HUES64 (cell line): ENCODE measurements around the gene NPTX2.

ENCODE experiments used
- H3K27ac ChIP-seq: 2 replicates; pipeline ENCODE4 v1.7.0; 2013; ENCODE audit warnings: low read depth, low read length, inconsistent platforms
- H3K27me3 ChIP-seq: 2 replicates; pipeline ENCODE4 v1.6.1; 2013; ENCODE audit warnings: mild to moderate bottlenecking, low read length; ENCODE audit not compliant: insufficient read depth
- H3K36me3 ChIP-seq: 2 replicates; pipeline ENCODE4 v1.6.1; 2013; ENCODE audit warnings: mild to moderate bottlenecking, low read length; ENCODE audit not compliant: insufficient read depth
- H3K4me1 ChIP-seq: 2 replicates; pipeline ENCODE4 v1.6.1; 2013; ENCODE audit warnings: mild to moderate bottlenecking, low read length, moderate library complexity; ENCODE audit not compliant: insufficient read depth
- H3K4me3 ChIP-seq: 2 replicates; pipeline ENCODE4 v1.5.1; 2013; ENCODE audit warnings: mild to moderate bottlenecking, low read length, moderate library complexity
- H3K9ac ChIP-seq: 2 replicates; pipeline ENCODE4 v1.6.1; 2013; ENCODE audit warnings: mild to moderate bottlenecking, low read depth, low read length
- H3K9me3 ChIP-seq: 2 replicates; pipeline ENCODE4 v1.6.1; 2013; ENCODE audit warnings: low read depth, low read length; ENCODE audit not compliant: insufficient read depth
- WGBS: fragments of 150-250, 120-280 bp; methylation state at CpG from one replicate; pipeline ENCODE4 v1.1.7; 2013; ENCODE audit warnings: missing lambda C conversion rate; 5-methylcytosine and 5-hydroxymethylcytosine counted together

The NPTX2 gene

DNA sequence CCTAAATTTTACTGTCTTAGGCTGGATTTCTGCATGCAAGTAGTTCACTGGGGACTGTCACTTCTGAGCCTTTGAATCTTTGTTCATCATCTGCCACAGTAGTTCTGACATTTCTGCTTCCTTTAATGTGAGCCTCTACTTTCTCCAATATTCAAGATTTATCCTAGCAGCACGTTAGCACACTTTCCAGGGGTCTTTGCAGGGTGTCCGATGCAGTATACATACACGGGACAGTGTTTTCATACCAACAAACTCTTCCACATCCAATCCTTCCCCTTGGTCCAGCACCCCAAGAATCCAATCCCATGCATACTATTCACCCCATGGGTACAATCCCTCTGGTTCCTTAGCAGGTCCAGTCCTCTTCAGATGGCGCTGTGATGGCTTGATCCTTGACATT is 22.7 kb upstream of the NPTX2 start:
- no peaks in the 10 kb centered on the region for H3K9me3 ChIP-seq
- no peak overlapping the region for H3K27ac ChIP-seq
- H3K4me1 ChIP-seq = peaks cover 4% of the 10 kb centered on the region; the same call in 1 of the 2 replicates
- 88% methylated on average over 4 of the region's 4 CpGs for WGBS
- no peak overlapping the region for H3K9ac ChIP-seq
- no peaks in the 10 kb centered on the region for H3K36me3 ChIP-seq
- H3K4me3 ChIP-seq = no peak overlapping the region
- H3K27me3 ChIP-seq = no peaks in the 10 kb centered on the region

DNA sequence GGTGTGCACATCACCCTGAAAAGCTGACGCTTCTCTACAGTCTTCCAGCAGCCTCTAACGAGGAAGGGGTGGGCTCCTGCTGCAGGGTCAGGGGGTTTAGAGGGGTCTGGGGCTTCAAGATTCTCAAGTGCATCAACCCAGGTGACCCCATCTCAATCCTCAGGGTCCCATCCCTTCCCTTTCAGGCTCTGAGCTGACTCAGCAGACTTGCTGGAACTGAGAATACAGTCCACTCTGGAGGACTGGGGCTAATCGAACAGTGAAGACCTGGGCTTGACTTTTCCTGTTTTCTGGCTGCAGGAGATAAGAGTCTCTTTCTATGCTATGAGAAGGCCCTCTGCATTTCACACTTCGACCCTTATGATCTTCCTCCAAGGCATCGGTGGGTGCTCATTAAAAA is 22.3 kb upstream of the NPTX2 start:
- H3K27me3 ChIP-seq = no peaks in the 10 kb centered on the region
- no peak overlapping the region for H3K9ac ChIP-seq
- WGBS = 94% methylated on average over 5 of the region's 5 CpGs
- no peak overlapping the region for H3K4me3 ChIP-seq
- no peaks in the 10 kb centered on the region for H3K36me3 ChIP-seq
- peaks cover 4% of the 10 kb centered on the region; the same call in 1 of the 2 replicates for H3K4me1 ChIP-seq
- H3K9me3 ChIP-seq = no peaks in the 10 kb centered on the region
- no peak overlapping the region for H3K27ac ChIP-seq

DNA sequence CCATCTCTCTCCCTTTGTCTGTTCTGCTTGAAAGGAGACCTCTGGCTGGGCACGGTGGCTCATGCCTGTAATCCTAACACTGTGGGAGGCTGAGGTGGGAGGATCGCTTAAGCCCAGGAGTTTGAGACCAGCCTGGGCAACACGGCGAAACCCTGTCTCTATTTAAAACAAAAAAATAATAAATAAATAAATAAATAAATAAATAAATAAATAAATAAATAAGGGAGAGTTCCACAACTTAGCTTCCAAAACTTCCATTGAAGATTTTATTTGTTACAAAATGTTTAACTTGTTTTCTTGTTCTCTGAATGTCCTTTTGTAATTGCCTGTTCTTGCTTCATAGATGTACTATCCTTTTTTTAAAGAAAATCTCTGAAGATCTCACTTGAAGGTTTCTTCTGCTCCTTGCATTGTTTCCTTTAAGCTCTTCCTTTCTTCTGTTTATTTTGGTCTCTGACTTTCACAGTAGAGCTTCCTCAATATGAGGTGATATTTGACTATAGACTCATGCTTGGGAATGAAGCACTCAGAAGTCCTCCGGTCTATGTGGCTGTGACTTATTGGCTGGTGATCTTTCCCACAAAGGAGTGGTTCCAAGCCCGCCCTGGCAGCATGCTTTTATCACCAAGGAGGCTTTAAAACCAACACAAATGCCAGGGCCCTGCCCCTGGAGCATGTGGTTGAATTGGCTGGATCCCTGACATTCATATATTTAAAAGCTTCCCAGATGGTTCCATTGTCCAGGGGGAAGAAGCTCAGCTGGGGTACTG is 18.1 kb upstream of the NPTX2 start:
- Histone ChIP-seq H3K4me1 (no peaks in the 10 kb centered on the region), H3K36me3 (no peaks in the 10 kb centered on the region), H3K4me3 (no peak overlapping the region), H3K27me3 (no peaks in the 10 kb centered on the region), H3K27ac (no peak overlapping the region), H3K9me3 (no peaks in the 10 kb centered on the region), H3K9ac (no peak overlapping the region)
- WGBS = 83% methylated on average over 2 of the region's 6 CpGs

DNA sequence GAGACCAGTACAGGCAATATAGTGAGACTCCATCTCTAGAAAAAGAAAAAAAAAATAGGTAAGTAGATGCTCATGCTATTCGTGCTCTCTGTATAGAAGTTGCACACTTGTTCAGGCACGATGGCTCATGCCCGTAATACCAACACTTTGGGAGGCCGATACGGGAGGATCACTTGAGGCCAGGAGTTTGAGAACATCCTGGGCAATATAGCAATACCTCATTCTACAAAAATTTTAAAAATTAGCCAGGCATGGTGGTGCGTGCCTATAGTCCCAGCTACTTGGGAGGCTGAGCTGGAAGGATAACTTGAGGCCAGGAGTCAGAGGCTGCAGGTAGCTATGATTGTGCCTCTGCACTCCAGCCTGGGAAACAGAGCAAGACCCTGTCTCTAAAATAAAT is 17.2 kb upstream of the NPTX2 start:
- no peaks in the 10 kb centered on the region for H3K9me3 ChIP-seq
- H3K27ac ChIP-seq = no peak overlapping the region
- 93% methylated on average over 6 of the region's 6 CpGs for WGBS
- H3K9ac ChIP-seq = no peak overlapping the region
- no peaks in the 10 kb centered on the region for H3K36me3 ChIP-seq
- no peak overlapping the region for H3K4me3 ChIP-seq
- H3K27me3 ChIP-seq = no peaks in the 10 kb centered on the region
- H3K4me1 ChIP-seq = no peaks in the 10 kb centered on the region

DNA sequence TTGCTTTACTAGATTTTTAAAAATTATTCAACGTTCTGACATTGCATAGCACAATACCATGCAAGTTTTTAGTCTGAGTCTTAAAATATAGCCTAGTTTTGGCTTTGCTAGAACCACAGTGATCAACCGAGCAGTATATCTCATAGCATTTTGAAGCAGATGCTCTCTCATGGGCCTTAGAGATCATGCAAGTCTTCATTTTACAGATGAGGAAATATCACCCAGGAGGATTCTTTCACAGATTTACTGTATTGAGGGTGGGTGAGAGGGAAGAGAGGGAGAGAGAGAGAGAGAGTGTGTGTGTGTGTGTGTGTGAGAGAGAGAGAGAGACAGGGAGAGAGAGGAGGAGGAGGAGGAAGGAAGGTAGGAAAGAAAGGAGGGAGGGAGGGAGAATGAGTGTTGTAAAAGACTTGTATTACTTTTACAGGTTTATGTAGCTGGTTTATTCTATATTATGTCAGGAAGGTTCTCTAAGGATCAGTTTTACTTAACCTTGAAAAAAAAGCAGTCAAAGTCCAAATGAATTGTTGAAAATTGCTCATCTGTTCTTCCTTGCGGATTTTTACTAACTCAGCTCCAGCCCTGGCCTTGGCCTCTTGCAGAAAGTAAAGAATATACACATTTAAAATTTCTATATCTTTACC is 14.2 kb upstream of the NPTX2 start:
- no peak overlapping the region for H3K9ac ChIP-seq
- H3K36me3 ChIP-seq = no peaks in the 10 kb centered on the region
- no peak overlapping the region for H3K27ac ChIP-seq
- H3K9me3 ChIP-seq = no peaks in the 10 kb centered on the region
- no peak overlapping the region for H3K4me3 ChIP-seq
- no peaks in the 10 kb centered on the region for H3K27me3 ChIP-seq
- H3K4me1 ChIP-seq = no peaks in the 10 kb centered on the region
- 83% methylated on average over 3 of the region's 3 CpGs for WGBS

DNA sequence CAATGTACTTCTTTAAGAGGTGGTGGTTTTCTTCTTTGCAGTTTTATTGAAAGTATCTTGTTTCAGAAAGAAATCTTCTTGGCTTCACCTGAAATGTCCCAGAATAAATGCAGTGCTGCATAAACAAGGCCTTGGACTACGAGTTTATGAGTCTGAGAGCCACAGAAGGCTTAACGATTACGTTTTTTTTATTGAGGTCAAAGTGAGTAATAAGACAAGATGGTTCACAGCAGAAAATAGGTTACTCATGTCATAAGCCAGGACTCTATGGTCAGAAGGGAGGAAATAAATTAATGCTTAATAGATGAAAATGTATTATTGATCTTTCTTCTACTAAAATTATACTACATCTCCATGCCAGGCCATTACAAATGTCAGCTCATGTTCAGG is 13.7 kb upstream of the NPTX2 start:
- no peaks in the 10 kb centered on the region for H3K9me3 ChIP-seq
- H3K27me3 ChIP-seq = no peaks in the 10 kb centered on the region
- no peak overlapping the region for H3K27ac ChIP-seq
- no peaks in the 10 kb centered on the region for H3K4me1 ChIP-seq
- H3K36me3 ChIP-seq = no peaks in the 10 kb centered on the region
- 84% methylated on average over 3 of the region's 3 CpGs for WGBS
- no peak overlapping the region for H3K9ac ChIP-seq
- no peak overlapping the region for H3K4me3 ChIP-seq

DNA sequence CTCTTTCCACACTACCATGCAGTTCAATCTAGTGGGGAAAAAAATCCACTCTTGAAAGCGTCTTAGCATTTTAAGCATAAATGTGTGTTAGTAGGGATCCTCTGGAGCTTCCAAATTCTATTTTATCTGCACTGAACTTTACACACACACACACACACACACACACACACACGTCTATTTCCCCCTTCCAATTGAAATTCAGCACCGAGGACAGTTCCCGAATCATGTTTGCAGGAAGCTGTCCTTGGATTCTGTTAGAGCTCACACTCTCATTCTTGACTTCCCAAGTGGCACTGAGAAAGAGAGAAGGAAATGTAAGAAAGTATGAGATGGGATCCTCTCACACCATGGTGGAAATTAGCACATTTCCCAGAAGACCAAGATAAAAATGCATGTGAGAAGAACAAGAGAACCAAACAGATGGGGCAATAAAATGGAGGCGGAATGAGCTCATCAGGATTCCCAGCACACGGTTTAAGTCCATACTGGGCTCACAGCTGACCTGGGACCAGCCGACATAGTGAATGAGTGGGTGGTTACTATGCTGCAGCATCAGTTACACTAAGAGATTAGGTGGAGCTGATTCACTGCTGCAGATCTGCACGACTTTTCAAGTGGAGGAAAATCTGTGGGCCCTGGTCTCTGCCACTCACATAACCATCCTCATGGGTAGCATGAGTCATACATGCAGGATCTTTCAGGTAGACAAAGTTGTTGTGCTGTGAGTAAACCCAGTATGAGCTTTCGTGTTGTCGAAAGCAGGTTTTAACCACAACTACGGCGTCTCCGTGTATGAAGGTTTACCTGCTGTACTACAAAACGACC is 3.3 kb upstream of the NPTX2 start:
- Histone ChIP-seq H3K9me3 (no peaks in the 10 kb centered on the region), H3K27ac (no peak overlapping the region), H3K27me3 (peaks cover 69% of the 10 kb centered on the region), H3K36me3 (no peaks in the 10 kb centered on the region), H3K4me1 (peaks cover 3% of the 10 kb centered on the region), H3K9ac (no peak overlapping the region), H3K4me3 (no peak overlapping the region)
- 62% methylated on average over 13 of the region's 14 CpGs for WGBS

DNA sequence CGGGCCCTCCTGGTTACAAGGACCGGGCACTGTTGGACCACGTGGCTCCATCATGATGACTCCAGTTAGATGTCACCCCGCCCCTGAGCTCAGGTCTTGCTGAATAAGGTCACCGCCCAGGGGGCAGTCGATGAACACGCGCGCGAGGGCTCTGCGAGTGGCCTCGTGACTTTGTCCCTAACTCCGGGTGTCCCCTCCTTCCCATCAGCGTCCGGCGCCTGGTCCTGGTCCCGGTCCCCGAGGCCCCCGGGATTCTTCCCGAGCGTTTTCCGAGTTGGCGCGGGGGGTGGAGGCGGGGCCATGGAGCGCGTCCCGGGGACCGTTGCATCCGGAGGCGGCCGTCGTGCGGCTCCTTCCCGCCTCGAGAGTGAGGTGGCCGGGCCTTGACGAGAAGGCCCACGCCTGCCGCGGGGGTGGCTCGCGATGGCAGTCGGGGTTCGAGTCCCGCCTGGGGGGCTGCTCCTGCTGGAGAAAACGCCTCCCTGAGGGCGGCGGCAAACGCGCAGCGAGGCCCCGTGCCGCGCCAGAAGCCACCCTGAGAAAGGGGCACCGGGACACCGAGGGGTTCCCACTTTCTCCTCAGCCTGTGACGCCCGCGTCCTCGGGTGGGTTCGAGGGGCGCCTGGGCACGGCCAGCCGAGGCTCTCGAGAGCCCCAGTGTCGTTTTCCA is 569 bp upstream of the NPTX2 start:
- H3K27me3 ChIP-seq = peaks cover 74% of the 10 kb centered on the region
- H3K4me3 ChIP-seq = peak overlapping the region; percentile 67

DNA sequence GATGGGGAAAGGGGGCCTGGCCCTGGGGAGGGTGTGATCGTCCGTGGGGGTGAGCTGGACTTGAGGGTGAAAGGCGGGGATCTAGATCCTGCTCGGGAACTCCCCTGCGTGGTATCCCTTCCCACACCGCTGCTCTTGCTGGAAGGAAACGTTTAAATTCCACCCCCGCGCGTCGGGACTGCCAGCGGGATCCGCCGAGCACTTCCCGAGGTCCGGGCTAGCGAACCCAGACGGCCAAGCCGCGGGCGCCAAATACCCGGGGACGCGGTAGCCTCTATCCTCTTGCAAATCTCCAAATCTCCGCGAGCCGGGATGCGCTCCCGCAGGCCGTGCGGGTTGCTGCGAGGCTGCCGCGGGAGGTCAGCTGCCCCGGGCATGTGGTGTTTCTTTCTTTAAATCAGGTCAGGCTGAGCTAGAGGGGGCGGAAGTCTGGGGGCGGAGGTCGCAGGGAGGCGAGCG is 904 bp downstream of the NPTX2 start:
- H3K9ac ChIP-seq = peak overlapping the region; percentile 63
- H3K9me3 ChIP-seq = no peaks in the 10 kb centered on the region
- WGBS = 2% methylated on average over 40 of the region's 40 CpGs
- peaks cover 9% of the 10 kb centered on the region for H3K4me1 ChIP-seq
- peak overlapping the region; percentile 67 for H3K4me3 ChIP-seq
- H3K27ac ChIP-seq = no peak overlapping the region
- no peaks in the 10 kb centered on the region for H3K36me3 ChIP-seq
- peaks cover 68% of the 10 kb centered on the region for H3K27me3 ChIP-seq

More for the DNA sequence above, 569 bp upstream of the NPTX2 start:
- H3K27ac ChIP-seq = no peak overlapping the region
- H3K9me3 ChIP-seq = no peaks in the 10 kb centered on the region
- no peak overlapping the region for H3K9ac ChIP-seq
- no peaks in the 10 kb centered on the region for H3K36me3 ChIP-seq
- WGBS = 4% methylated on average over 67 of the region's 67 CpGs
- H3K4me1 ChIP-seq = peaks cover 9% of the 10 kb centered on the region

DNA sequence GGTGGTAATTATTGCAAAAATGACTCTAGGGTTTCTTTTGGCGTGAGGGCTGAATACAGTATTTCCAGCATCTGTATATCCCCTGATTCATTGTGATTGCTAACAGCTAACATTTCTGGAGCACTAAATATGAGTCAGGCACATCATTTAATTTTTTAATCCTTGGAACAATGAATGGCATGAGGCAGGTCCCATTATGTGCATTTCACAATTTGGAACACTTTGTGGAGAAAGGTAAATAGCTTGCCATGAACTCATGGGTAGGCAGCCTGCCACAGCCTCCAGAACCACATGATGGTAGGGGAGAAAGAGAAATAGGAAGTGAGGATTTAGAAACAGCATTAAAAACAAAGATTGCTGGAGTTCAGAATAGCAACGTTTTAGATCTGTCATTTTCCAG is 1.7 kb downstream of the NPTX2 start:
- Histone ChIP-seq H3K27me3 (peaks cover 67% of the 10 kb centered on the region), H3K36me3 (no peaks in the 10 kb centered on the region), H3K27ac (no peak overlapping the region), H3K4me1 (peaks cover 9% of the 10 kb centered on the region), H3K9me3 (no peaks in the 10 kb centered on the region), H3K9ac (no peak overlapping the region), H3K4me3 (peak overlapping the region; percentile 67)
- WGBS = 27% methylated on average over 2 of the region's 2 CpGs
